Fibroblast of the aortic adventitia (primary cell): ENCODE results near the gene GRIA1. TPM values are rescaled to one million over a fixed set of nuclear protein-coding genes. Genes with fewer than 3 reads are reported as not detected.

ENCODE experiments used
- DNase-seq: peaks from one replicate; pipeline ENCODE4 v3.0.0-alpha.2; 2010; ENCODE audit warnings: low read depth
- H3K4me3 ChIP-seq: 2 replicates; pipeline ENCODE4 v1.5.1; 2011; ENCODE audit warnings: low read depth, mild to moderate bottlenecking, control low read depth, low read length, moderate library complexity
- CTCF ChIP-seq: IDR thresholded peaks from 2 replicates; pipeline ENCODE4 v1.5.1; 2011; ENCODE audit warnings: mild to moderate bottlenecking, low read length, control low read depth, inconsistent platforms; ENCODE audit not compliant: insufficient read depth
- total RNA-seq: library from RNA; depleted of rRNA; stranded (reverse); fragments of >200 nt; gene quantifications from 2 replicates; pipeline ENCODE4 v1.2.3, GENCODE V29; 2012; ENCODE audit warnings: low replicate concordance

Gene GRIA1
- total RNA-seq, 1 donor = 1.2 TPM

- DNase-seq = no peak
- TF ChIP-seq CTCF = no peak
- H3K4me3 ChIP-seq = no peak overlapping the region
Observed at GRCh38 chr5:153782589-153783361, 292.3 kb downstream of the GRIA1 start.

- TF ChIP-seq CTCF = no peak
- H3K4me3 ChIP-seq = no peak overlapping the region
- no peak for DNase-seq
Observed at GRCh38 chr5:153783362-153783658, 292.8 kb downstream of the GRIA1 start.

GRCh38 chr5:153784277-153784676, 293.8 kb downstream of the GRIA1 start:
- DNase-seq = no peak
- H3K4me3 ChIP-seq = no peak overlapping the region
- TF ChIP-seq CTCF = no peak

- no peak for TF ChIP-seq CTCF
- DNase-seq = no peak
- H3K4me3 ChIP-seq = no peak overlapping the region
Observed at GRCh38 chr5:153791339-153791738, 300.9 kb downstream of the GRIA1 start.

- TF ChIP-seq CTCF = no peak
Observed at GRCh38 chr5:153792305-153792704, 301.8 kb downstream of the GRIA1 start.

GRCh38 chr5:153793699-153794098, 303.2 kb downstream of the GRIA1 start:
- TF ChIP-seq CTCF = no peak
- no peak for DNase-seq
- no peak overlapping the region for H3K4me3 ChIP-seq

More at GRCh38 chr5:153792305-153792704, 301.8 kb downstream of the GRIA1 start:
- no peak overlapping the region for H3K4me3 ChIP-seq
- no peak for DNase-seq

GRCh38 chr5:153794327-153794726, 303.9 kb downstream of the GRIA1 start:
- no peak overlapping the region for H3K4me3 ChIP-seq
- no peak for TF ChIP-seq CTCF
- DNase-seq = no peak
